NB4 (cell line): ENCODE results near the gene SLC22A5.

Experiments used
- CTCF ChIP-seq: IDR thresholded peaks from one replicate; pipeline ENCODE4 v1.5.1; 2012; ENCODE audit warnings: low read depth, low read length
- MAX ChIP-seq: IDR thresholded peaks from 2 replicates; pipeline ENCODE4 v1.6.1; 2011; ENCODE audit warnings: low read depth, low read length
- POLR2A ChIP-seq: IDR thresholded peaks from 2 replicates; pipeline ENCODE4 v1.6.1; 2011; ENCODE audit warnings: mild to moderate bottlenecking; ENCODE audit not compliant: insufficient read length; ENCODE audit errors: extremely low read depth

- TF ChIP-seq CTCF (no peak), POLR2A (no peak), MAX (no peak)
Observed at GRCh38 chr5:132344775-132345514, 24.6 kb upstream of the SLC22A5 start.
